H7 (cell line): ENCODE data around the gene TNKS2. TPM values are rescaled to one million over a fixed set of nuclear protein-coding genes. Genes with fewer than 3 reads are reported as not detected.
"Not testable (repeated sequence)": the region's sequence is repeated elsewhere in the genome, so short reads cannot be mapped to it uniquely, and the experiment has no call there.

Experiments used
- DNase-seq: peaks from one replicate; pipeline ENCODE4 v3.0.0; 2012
- H3K27me3 ChIP-seq: 2 replicates; pipeline ENCODE4 v1.6.0; 2011; ENCODE audit warnings: mild to moderate bottlenecking, low read length; ENCODE audit not compliant: control insufficient read depth, insufficient read depth
- H3K36me3 ChIP-seq: replicated peaks from 2 replicates; pipeline ENCODE4 v1.5.1; 2011; ENCODE audit warnings: low read length; ENCODE audit not compliant: control insufficient read depth, insufficient read depth
- H3K4me3 ChIP-seq: 2 replicates; pipeline ENCODE4 v1.5.1; 2011; ENCODE audit warnings: low read depth, mild to moderate bottlenecking, control low read depth, low read length, moderate library complexity; ENCODE audit not compliant: insufficient read depth
- total RNA-seq: library from RNA; depleted of rRNA; stranded (reverse); fragments of >200 nt; shearing (Covaris generic); gene quantifications from 2 replicates; pipeline ENCODE4 v1.2.3, GENCODE V29; 2014

Gene TNKS2
- total RNA-seq, 1 experiment from 2014 or later = 27.4 TPM

DNA sequence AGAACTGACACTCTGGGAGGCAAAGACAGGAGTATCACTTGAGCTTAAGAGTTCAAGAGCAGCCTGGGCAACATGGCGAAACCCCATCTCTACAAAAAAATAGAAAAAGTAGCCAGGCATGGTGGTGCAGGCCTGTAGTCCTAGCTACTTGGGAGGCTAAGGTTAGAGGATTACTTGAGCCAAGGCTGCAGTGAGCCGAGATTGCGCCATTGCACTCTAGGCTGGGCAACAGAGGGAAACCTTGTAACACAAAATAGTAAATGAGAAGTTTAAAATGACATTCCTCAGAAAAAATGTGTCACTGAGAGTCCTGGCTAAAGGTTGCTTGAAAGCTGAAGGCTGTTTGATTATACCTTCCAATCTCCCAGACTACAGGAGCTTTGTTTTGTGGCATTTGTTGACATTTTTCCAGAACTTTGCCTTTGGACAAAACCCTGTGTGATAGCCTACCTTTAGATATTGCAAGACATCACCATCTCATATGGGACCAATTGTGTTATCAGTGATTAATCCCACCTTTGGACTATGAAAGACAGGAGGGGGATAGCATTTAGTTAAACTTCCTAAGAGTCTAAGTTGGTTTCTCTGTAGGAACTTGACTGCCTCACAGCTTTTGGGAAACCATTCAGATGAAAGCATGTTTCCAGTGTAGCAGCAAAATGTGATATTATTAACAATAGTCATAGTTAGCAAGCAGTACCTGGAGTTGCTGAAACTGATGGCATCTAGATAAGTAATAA lies 5.3 kb downstream of the TNKS2 start:
- Histone ChIP-seq H3K36me3 (peaks cover 3% of the 10 kb centered on the region), H3K4me3 (no peak overlapping the region), H3K27me3 (no peaks in the 10 kb centered on the region)
- DNase-seq = no peak

GRCh38 chr10:91804126-91804510 lies 5.9 kb downstream of the TNKS2 start:
- H3K36me3 ChIP-seq = peaks cover 3% of the 10 kb centered on the region
- no peaks in the 10 kb centered on the region for H3K27me3 ChIP-seq
- H3K4me3 ChIP-seq = no peak overlapping the region
- no peak for DNase-seq

DNA sequence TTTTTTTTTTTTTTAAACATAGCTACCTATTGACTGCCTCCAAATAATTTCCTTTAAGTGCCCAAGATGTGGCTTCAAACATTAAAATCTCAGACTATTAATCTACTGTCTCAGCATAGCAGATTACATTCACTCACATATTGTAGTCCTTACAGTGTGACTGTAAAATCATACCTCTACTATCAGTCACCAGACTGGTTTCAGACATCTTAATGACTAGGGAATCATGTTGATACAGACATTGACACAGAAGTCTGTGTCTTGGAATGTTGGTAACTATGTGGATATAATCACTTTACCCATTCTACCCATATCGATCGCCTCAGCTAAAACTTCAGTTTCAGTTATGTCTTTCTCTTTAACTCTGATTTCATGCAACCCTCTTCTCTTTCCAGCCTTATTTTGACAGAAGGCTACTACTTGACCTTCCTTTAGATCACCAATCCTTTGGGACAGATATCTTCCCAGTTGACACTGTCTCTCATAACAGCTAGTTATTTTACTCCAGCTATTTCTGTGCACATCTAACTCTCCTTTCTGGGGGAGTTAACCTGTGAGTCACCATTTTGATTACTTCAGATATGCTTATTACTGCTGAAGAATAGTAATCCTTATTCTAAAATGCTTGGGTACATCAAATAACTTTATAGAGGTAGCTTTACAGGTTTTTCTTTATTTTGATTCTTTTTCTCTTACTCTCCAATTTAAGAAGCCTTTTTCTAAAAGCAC lies 7.0 kb downstream of the TNKS2 start:
- no peak overlapping the region for H3K4me3 ChIP-seq
- no peak for DNase-seq
- H3K36me3 ChIP-seq = peaks cover 3% of the 10 kb centered on the region
- no peaks in the 10 kb centered on the region for H3K27me3 ChIP-seq

DNA sequence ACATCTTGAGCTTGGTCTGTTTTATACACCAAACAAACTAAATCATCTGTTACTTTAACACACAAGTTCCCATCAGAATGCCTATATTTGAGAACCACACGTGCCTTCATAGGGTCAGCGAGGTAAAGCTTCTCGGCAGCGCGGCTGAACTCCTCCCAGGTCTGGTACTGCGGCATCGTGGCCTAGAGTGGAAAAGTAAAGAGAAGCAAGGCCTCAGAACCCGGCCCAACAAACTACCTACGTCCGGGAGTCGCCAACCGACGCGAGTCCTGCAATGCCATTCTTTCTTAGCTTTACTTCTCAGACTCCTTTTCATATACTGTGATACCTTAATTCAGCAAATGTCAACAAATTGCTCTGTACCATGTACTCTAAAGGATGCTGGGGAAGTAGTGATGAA lies 9.0 kb downstream of the TNKS2 start:
- not testable (repeated sequence) for DNase-seq, H3K27me3 ChIP-seq, H3K4me3 ChIP-seq, H3K36me3 ChIP-seq

- DNase-seq = no peak
- Histone ChIP-seq H3K4me3 (no peak overlapping the region), H3K36me3 (peaks cover 16% of the 10 kb centered on the region), H3K27me3 (no peaks in the 10 kb centered on the region)
These were observed 15.0 kb downstream of the TNKS2 start for GRCh38 chr10:91813251-91813650.

DNA sequence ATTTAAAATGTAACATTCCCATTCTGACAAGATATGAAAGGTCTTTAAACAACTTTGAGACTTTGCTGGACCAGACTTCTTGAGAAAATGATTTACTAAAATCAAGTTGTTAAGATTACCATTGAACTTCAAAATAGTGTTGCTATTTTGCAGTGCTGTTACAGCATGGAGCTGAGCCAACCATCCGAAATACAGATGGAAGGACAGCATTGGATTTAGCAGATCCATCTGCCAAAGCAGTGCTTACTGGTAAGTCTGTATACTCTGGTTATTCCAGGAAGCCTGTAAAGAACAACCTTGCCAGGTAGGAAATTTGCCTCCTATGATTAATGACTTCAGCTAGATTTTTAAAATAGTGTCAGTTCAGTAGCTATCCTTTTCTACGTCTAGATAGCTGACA lies 18.8 kb downstream of the TNKS2 start:
- no peak for DNase-seq
- no peaks in the 10 kb centered on the region for H3K27me3 ChIP-seq
- H3K4me3 ChIP-seq = no peak overlapping the region
- peaks cover 29% of the 10 kb centered on the region for H3K36me3 ChIP-seq

DNA sequence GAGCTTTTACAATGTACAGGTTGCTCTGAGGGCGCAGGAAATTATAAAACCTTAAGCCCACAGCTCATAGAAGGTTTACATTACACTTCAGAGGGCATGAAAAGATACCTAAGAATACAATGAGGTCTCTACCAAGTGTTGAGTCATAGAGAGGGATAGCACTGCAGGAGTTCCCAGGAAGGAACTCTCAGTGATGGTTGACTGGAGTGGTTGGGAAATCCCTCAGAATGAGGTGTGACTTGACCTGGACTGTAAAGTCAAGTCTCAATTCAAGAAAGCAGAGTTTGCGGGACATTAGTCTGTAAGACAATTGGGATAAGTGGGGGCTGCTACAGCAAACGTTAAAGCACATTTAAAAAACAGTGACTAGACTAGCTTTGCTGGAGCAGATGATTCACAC lies 21.9 kb downstream of the TNKS2 start:
- Histone ChIP-seq H3K4me3 (no peak overlapping the region), H3K36me3 (peaks cover 23% of the 10 kb centered on the region), H3K27me3 (no peaks in the 10 kb centered on the region)
- DNase-seq = peak; percentile 15

DNA sequence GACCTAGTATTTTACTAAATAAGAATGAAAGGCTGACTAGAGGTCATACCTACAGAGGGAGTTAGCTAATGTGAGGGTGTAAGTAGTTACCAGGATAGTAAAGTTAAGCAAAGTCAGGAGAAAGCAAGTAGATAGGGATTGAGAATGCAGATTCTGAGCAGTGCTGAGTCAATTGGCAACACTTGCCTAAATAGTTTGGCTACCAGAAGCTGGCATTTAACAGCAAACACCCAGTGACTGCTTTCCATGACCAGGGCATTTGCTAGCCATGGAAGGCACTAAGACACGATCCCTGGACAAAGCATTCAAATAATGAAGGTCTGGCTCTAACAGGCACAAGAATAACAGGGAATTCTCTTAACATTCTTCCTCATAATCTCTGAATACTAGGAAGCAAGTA lies 25.9 kb downstream of the TNKS2 start:
- H3K4me3 ChIP-seq = no peak overlapping the region
- peaks cover 23% of the 10 kb centered on the region for H3K36me3 ChIP-seq
- H3K27me3 ChIP-seq = no peaks in the 10 kb centered on the region
- no peak for DNase-seq

GRCh38 chr10:91829268-91829667 lies 31.0 kb downstream of the TNKS2 start:
- Histone ChIP-seq H3K36me3 (peaks cover 23% of the 10 kb centered on the region), H3K27me3 (no peaks in the 10 kb centered on the region), H3K4me3 (no peak overlapping the region)
- no peak for DNase-seq

DNA sequence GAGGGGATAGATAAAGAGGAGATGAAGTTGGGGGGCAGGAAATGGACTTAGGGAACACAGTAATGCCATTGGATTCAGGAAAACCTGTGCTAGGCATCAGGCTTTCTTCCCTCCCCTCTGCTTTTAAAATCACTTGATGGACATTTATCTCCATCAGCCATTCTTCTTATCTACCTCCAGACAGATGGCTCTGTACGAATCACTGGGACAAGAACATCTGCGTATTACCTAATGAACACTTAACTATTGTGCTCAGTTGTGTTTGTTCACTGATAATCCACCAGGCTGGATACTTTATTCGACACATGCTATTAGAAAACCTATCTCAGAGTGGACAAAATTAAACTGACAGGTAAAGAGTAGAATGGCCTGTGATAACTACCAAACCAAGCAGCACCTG lies 40.0 kb downstream of the TNKS2 start:
- H3K36me3 ChIP-seq = peaks cover 27% of the 10 kb centered on the region

DNA sequence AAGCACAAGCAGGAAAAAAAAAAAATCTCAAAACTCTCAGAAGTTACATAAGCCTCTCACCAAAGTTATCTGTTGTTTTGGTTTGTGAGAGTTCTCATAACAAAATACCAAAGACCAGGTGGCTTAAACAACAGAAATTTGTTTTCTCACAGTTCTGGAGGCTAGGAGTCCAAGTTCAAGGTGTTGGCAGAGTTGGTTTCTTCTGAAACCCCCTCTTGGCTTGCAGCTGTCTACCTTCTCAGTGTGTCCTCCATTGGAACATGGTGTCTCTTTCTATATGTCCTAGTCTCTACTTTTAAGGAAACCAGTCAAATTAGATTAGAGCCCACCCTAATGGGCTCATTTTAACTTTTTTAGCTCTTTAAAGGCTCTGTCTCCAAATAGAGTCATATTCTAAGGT lies 44.9 kb downstream of the TNKS2 start:
- H3K27me3 ChIP-seq = no peaks in the 10 kb centered on the region
- no peak overlapping the region for H3K4me3 ChIP-seq
- peaks cover 29% of the 10 kb centered on the region for H3K36me3 ChIP-seq
- DNase-seq = no peak

More for the DNA sequence above, 40.0 kb downstream of the TNKS2 start:
- H3K4me3 ChIP-seq = no peak overlapping the region
- DNase-seq = no peak
- H3K27me3 ChIP-seq = no peaks in the 10 kb centered on the region

DNA sequence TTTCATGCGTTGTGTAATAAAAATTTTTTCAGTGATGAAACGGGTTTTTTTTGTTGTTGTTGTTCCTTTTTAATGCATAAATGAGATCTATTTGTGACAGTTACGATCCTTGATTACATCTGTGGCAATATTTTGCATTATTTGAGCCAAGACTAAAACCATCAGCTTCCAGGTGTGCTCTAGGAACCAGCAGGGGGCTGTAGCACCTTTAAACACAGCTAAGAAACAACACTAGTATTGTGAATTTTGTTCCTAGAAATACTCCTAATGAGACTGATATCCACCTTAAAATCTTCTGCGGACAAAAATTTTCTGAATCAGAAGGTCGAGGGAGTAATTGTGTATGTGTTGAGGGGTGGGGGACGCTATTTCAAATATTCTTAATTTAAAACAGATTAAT lies 58.4 kb downstream of the TNKS2 start:
- Histone ChIP-seq H3K27me3 (no peaks in the 10 kb centered on the region), H3K4me3 (no peak overlapping the region), H3K36me3 (peaks cover 24% of the 10 kb centered on the region)
- DNase-seq = no peak

- H3K27me3 ChIP-seq = no peaks in the 10 kb centered on the region
- peaks cover 18% of the 10 kb centered on the region for H3K36me3 ChIP-seq
- H3K4me3 ChIP-seq = no peak overlapping the region
- DNase-seq = no peak
These were observed 62.7 kb downstream of the TNKS2 start for GRCh38 chr10:91860885-91861284.

DNA sequence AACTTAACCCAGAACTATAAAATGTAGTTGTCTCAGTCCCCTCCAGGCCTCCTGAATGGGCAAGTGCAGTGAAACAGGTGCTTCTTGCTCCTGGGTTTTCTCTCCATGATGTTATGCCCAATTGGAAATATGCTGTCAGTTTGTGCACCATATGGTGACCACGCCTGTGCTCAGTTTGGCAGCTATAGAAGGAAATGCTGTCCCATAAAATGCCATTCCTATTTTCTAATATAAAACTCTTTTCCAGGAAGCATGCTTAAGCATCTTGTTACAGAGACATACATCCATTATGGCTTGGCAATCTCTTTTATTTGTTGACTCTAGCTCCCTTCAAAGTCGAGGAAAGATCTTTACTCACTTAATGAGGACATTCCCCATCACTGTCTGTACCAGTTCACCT lies 65.9 kb downstream of the TNKS2 start:
- Histone ChIP-seq H3K4me3 (no peak overlapping the region), H3K36me3 (peaks cover 9% of the 10 kb centered on the region), H3K27me3 (no peaks in the 10 kb centered on the region)
- DNase-seq = no peak

DNA sequence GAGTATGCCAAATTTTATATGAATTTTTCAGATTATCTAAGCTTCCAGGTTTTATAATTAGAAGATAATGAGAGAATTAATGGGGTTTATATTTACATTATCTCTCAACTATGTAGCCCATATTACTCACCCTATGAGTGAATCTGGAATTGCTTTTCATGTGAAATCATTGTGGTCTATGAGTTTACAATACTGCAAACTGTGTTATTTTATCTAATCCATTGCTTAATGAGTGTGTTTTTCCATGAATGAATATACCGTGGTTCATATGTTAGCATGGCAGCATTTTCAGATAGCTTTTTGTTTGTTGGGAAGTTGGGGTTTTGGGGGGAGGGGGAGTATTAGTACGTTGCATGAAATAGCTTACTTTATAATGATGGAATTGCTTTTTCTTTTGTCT lies 66.5 kb downstream of the TNKS2 start:
- Histone ChIP-seq H3K27me3 (no peaks in the 10 kb centered on the region), H3K36me3 (peaks cover 4% of the 10 kb centered on the region), H3K4me3 (no peak overlapping the region)
- DNase-seq = no peak
